ENCODE data around the gene ABTB2. TPM values are rescaled to one million over a fixed set of nuclear protein-coding genes. Genes with fewer than 3 reads are reported as not detected.

The ABTB2 gene
- polyA plus RNA-seq, 2 of the 4 experiments (the other 2 are of a cell fraction), result 8.9 to 15.4 TPM

GRCh38 chr11:34197256-34197655 is 160.6 kb downstream of the ABTB2 start:
- CTCF ChIA-PET, result interaction anchor here (1.8 kb wide), 1 partner anchor 23 kb away, joined by 6 read pairs; no protein-coding TSS in a partner anchor
- Histone ChIP-seq H3K4me3 (no peak overlapping the region), H3K4me1 (peaks cover 20% of the 10 kb centered on the region), H3K9me3 (no peaks in the 10 kb centered on the region), H3K4me2 (no peak overlapping the region), H3K27ac (no peak overlapping the region)
- TF ChIP-seq RARB (CRISPR knock-in tag; IDR thresholded peaks at IDR 0.05) (no peak), NR3C1 (IDR thresholded peaks at IDR 0.05) (no peak), FOSL2 (IDR thresholded peaks at IDR 0.05) (no peak), FOSL2 (CRISPR knock-in tag; IDR thresholded peaks at IDR 0.05) (no peak), RAD21 (conservative IDR thresholded peaks at IDR 0.05 in 1 of 2, IDR thresholded peaks at IDR 0.05 in 1 of 2) (no peak), GATA3 (IDR thresholded peaks at IDR 0.05; ENCODE audit: borderline replicate concordance) (no peak), HOXB5 (CRISPR knock-in tag; IDR thresholded peaks at IDR 0.05) (no peak), HMGXB4 (CRISPR knock-in tag; IDR thresholded peaks at IDR 0.05; ENCODE audit: borderline replicate concordance) (no peak), HDAC2 (IDR thresholded peaks at IDR 0.05) (no peak), CHD4 (IDR thresholded peaks at IDR 0.05; ENCODE audit: borderline replicate concordance) (no peak), JUN (IDR thresholded peaks at IDR 0.05) (no peak), EHMT2 (IDR thresholded peaks at IDR 0.05; ENCODE audit: low read depth) (no peak), HEYL (CRISPR knock-in tag; IDR thresholded peaks at IDR 0.05) (no peak), KDM5A (IDR thresholded peaks at IDR 0.05) (no peak), SMC3 (IDR thresholded peaks at IDR 0.05) (no peak), MYC (IDR thresholded peaks at IDR 0.05; ENCODE audit: borderline replicate concordance, low read length) (no peak)
- DNase-seq (ENCODE audit: low read depth in 1 of 2, low spot score in 1 of 2) (no peak), ATAC-seq (no peak), FAIRE-seq (no peak)
- 98% methylated on average over 14 of the region's 16 CpGs for WGBS (ENCODE audit: missing lambda C conversion rate)
- POLR2A ChIA-PET, result no interaction called here

GRCh38 chr11:34194576-34195335 is 163.1 kb downstream of the ABTB2 start:
- ChIA-PET CTCF (interaction anchor here (0.6 to 2.7 kb wide), 6 partner anchors 10 to 163 kb away, joined by 3 to 21 read pairs (median 8); partner anchors contain the start of gene ABTB2), POLR2A (interaction anchor here (0.7 to 2.4 kb wide), 2 partner anchors 20 to 163 kb away, joined by 3 to 10 read pairs; partner anchors contain the start of gene ABTB2)
- ATAC-seq, result no peak
- Histone ChIP-seq H3K9me3 (no peaks in the 10 kb centered on the region), H3K4me2 (no peak overlapping the region), H3K4me1 (peaks cover 23% of the 10 kb centered on the region), H3K27ac (no peak overlapping the region), H3K4me3 (no peak overlapping the region)
- no peak for DNase-seq (ENCODE audit: low read depth in 1 of 2, low spot score in 1 of 2)
- FAIRE-seq, result no peak
- 81% methylated on average over 13 of the region's 13 CpGs for WGBS (ENCODE audit: missing lambda C conversion rate)
- no peak for TF ChIP-seq JUNB (IDR thresholded peaks at IDR 0.05)
- TF ChIP-seq USF2 (IDR thresholded peaks at IDR 0.05), result no peak
- no peak for TF ChIP-seq ZFP36 (IDR thresholded peaks at IDR 0.05; ENCODE audit: borderline replicate concordance, partially characterized antibody)
- TF ChIP-seq SREBF2 (IDR thresholded peaks at IDR 0.05), result no peak
- TF ChIP-seq MAX (IDR thresholded peaks at IDR 0.05), result no peak
- no peak for TF ChIP-seq CBX8 (IDR thresholded peaks at IDR 0.05)
- TF ChIP-seq FOXS1 (CRISPR knock-in tag; IDR thresholded peaks at IDR 0.05), result no peak
- TF ChIP-seq NR3C1 (IDR thresholded peaks at IDR 0.05), result no peak
- TF ChIP-seq FOSB (CRISPR knock-in tag; IDR thresholded peaks at IDR 0.05), result no peak
- no peak for TF ChIP-seq JUN (IDR thresholded peaks at IDR 0.05)
- TF ChIP-seq HDAC2 (IDR thresholded peaks at IDR 0.05), result no peak
- TF ChIP-seq ZC3H11A (IDR thresholded peaks at IDR 0.05), result no peak
- no peak for TF ChIP-seq EHF (CRISPR knock-in tag; IDR thresholded peaks at IDR 0.05)
- TF ChIP-seq RCOR1 (IDR thresholded peaks at IDR 0.05; ENCODE audit: low read depth, low read length), result no peak
- TF ChIP-seq CHD2 (IDR thresholded peaks at IDR 0.05; ENCODE audit: low read length, partially characterized antibody), result no peak

Data from A549 (cell line).